Thyroid gland (tissue), 4 donors: ENCODE measurements around the gene HPS6.

Experiments
- POLR2A ChIP-seq, 2 donors: fragments of 450-650 bp; IDR thresholded peaks; one replicate each; pipeline ENCODE4 v1.6.1; 2017; ENCODE audit warnings: antibody characterized with exemption in 2 of 2, mild to moderate bottlenecking in 2 of 2, moderate library complexity in 1 of 2
- TF ChIP-seq, protein P1 (sequence below), 6 experiments: fragments of 200-600 bp in 3 of 6; fragments of 450-650 bp in 3 of 6; sonication (generic) in 3 of 6; IDR thresholded peaks; one replicate each; pipeline ENCODE4 v1.5.1; 2016 to 2019; ENCODE audit warnings: antibody characterized with exemption in 6 of 6, mild to moderate bottlenecking in 2 of 6, inconsistent platforms in 1 of 6, moderate library complexity in 1 of 6

GRCh38 chr10:102016416-102016815 is 48.7 kb upstream of the HPS6 start:
- no peak for TF ChIP-seq POLR2A (IDR thresholded peaks at IDR 0.05)
- TF ChIP-seq, protein P1, sequence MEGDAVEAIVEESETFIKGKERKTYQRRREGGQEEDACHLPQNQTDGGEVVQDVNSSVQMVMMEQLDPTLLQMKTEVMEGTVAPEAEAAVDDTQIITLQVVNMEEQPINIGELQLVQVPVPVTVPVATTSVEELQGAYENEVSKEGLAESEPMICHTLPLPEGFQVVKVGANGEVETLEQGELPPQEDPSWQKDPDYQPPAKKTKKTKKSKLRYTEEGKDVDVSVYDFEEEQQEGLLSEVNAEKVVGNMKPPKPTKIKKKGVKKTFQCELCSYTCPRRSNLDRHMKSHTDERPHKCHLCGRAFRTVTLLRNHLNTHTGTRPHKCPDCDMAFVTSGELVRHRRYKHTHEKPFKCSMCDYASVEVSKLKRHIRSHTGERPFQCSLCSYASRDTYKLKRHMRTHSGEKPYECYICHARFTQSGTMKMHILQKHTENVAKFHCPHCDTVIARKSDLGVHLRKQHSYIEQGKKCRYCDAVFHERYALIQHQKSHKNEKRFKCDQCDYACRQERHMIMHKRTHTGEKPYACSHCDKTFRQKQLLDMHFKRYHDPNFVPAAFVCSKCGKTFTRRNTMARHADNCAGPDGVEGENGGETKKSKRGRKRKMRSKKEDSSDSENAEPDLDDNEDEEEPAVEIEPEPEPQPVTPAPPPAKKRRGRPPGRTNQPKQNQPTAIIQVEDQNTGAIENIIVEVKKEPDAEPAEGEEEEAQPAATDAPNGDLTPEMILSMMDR (IDR thresholded peaks at IDR 0.05) = no peak
